Neural progenitor cell (in vitro differentiated cells): ENCODE data around the gene ANO1.

Experiments used
- EZH2 ChIP-seq: fragments of 200-600 bp; sonication (generic); IDR thresholded peaks from 2 replicates; pipeline ENCODE4 v1.6.1; 2017; ENCODE audit warnings: antibody characterized with exemption, mild to moderate bottlenecking, moderate library complexity
- EZH2phosphoT487 ChIP-seq: fragments of 200-600 bp; sonication (generic); IDR thresholded peaks from 2 replicates; pipeline ENCODE4 v1.6.1; 2017; ENCODE audit warnings: antibody characterized with exemption
- TF ChIP-seq, protein P1 (sequence below): fragments of 200-600 bp; sonication (generic); IDR thresholded peaks from 2 replicates; pipeline ENCODE4 v1.5.1; 2017; ENCODE audit warnings: antibody characterized with exemption, mild to moderate bottlenecking

DNA sequence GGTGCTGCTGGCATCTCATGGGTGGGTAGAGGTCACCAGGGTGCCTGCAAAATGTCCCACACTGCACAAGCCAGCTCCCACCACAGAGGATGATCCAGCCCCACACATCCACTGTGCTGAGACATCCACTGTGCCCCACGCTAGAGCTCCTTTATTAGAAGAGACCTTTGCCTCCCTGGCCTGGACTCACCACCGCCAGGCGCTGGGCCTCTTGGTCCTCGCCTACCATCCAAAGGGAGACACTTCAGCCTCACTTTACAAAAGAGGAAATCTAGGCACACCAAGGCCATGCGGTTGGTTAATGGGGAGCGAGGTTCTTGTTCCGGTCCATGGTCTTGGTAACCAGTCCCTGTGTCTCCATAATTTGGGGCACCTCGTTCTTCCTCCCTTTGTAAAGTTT, 3.4 kb upstream of the ANO1 start:
- no peak for TF ChIP-seq EZH2
- TF ChIP-seq, protein P1, sequence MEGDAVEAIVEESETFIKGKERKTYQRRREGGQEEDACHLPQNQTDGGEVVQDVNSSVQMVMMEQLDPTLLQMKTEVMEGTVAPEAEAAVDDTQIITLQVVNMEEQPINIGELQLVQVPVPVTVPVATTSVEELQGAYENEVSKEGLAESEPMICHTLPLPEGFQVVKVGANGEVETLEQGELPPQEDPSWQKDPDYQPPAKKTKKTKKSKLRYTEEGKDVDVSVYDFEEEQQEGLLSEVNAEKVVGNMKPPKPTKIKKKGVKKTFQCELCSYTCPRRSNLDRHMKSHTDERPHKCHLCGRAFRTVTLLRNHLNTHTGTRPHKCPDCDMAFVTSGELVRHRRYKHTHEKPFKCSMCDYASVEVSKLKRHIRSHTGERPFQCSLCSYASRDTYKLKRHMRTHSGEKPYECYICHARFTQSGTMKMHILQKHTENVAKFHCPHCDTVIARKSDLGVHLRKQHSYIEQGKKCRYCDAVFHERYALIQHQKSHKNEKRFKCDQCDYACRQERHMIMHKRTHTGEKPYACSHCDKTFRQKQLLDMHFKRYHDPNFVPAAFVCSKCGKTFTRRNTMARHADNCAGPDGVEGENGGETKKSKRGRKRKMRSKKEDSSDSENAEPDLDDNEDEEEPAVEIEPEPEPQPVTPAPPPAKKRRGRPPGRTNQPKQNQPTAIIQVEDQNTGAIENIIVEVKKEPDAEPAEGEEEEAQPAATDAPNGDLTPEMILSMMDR: no peak
- TF ChIP-seq EZH2phosphoT487: no peak
